Activated CD8-positive, alpha-beta memory T cell treated with anti-CD3 and anti-CD28 coated beads for 1 hour (primary cell): ENCODE data around the gene ZNF492.
"Not testable (repeated sequence)": the region's sequence is repeated elsewhere in the genome, so short reads cannot be mapped to it uniquely, and the experiment has no call there.

ENCODE experiments used
- DNase-seq, 2 donors: peaks; one replicate each; pipeline ENCODE4 v3.0.0-alpha.2; 2020; ENCODE audit warnings: low read depth in 1 of 2; ENCODE audit errors: extremely low read depth in 1 of 2

Gene ZNF492

GRCh38 chr19:22617181-22617580 is 16.9 kb upstream of the ZNF492 start:
- not testable (repeated sequence) for DNase-seq

- DNase-seq, result no peak
These were observed 16.4 kb upstream of the ZNF492 start for GRCh38 chr19:22617614-22618320.

- no peak for DNase-seq
These were observed 14.8 kb upstream of the ZNF492 start for GRCh38 chr19:22619371-22619770.

DNA sequence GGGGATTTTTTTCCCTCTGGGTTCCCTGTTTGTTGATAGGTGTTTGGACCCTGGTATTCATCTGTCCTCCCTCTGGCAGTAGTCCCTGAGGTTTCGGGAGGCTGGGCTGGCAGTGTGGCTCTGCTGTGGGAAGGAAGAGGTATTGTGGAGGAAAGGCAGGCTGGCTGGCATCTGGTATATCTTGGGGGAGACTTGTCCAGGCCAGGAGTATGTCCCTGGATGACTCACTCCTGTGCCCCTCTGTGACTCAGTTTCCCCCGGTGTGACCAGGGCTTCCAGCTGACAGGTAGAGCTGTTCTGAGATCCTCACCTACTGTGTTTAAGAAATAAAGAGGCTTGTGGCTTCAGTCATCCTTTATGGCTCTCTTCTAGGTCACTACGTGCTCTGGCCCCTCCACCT is 14.2 kb upstream of the ZNF492 start:
- no peak for DNase-seq

DNA sequence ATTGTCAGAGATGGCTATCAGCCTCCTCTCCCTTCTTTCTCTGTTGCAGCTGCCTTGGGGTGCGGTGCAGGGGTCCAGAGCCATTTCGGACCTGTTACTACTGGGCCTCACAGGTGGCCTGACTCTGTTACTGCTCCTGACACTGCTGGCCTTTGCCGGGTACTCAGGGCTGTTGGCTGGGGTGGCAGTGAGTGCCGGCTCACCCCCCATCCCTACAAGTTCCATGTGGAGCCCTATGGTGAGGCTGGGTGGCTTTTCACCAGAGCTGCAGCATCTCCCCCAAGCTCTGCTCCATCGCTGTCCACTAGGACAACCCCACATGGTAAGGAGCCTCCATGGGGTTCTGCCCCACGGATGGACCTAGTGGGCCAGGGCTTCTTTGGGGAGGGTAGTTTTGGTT is 13.7 kb upstream of the ZNF492 start:
- DNase-seq, result no peak

DNA sequence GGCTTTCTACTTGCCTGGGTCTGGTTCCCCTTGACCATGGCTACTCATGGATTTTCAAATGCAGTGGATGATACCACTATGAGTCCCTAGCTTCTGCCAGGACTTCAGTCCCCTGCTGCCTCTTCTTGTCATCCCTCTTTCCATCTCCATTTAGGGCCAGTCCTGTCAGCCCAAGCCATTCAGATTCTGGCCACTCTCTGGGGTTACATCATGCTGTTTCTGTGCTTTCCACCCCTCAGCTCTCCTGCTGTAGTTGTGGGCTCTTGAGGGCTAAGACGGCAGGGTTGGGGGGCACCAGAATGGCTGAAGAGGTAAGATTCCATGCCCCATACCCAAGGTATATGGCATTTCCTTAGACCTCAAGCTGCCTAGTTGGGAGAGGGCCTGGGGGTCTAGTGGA is 13.2 kb upstream of the ZNF492 start:
- no peak for DNase-seq

GRCh38 chr19:22622020-22622419 is 12.1 kb upstream of the ZNF492 start:
- DNase-seq, result no peak

- DNase-seq, result no peak
These were observed 11.0 kb upstream of the ZNF492 start for GRCh38 chr19:22622901-22623840.

DNA sequence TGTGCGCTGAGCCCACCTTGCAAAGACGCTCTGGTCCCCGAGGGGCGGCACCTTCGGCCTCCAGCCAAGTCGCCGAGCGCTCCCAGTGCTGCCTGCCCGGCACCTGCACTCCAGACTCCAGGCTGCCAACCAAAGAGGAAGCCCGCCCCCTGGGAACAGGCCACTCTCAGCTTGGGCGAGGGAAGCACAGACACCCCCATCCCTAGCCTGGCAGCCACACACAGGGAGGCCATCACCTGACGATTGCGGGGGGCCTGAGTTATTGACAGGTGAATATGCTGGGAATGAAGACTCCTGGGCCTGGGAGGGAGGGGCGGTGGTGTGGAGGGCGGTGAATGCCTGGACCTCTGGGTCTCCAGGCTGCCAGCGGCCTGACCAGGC is 10.3 kb upstream of the ZNF492 start:
- no peak for DNase-seq

DNA sequence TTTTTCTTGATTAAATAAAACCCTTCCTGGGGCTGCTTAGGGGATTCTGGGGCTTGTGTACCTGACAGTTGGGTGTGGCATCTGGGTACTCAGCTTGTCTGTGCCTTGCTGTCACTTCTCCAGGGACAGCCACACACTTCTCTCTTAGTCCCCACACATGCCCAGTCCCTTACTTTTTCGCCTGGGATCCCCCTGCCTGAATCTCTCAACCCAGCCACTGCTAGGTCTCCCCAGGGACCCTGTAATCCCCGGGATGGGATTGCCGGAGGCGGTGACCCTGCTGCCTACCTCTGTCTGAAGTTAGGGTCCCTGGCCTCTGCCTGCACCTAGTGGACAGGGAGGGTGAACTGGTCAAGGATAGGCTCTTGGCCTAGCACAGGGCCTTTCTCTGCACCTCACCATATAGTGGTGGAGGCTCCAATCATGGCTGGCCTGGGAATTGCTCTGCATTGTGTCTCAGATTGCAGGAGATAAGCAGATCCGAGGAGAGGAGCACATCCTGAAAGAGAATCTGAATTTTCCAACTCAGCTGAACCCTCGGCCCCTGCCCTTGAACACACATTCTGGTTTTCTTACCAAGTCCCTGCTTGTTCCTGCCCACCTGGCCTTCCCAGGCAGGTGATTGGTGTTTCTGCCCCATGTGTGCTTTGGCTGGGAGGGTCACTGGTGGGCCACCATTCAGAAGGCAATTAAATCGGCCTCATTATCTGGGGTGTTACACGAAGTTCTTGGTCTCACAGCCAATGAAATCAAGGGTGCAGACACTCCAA is 8.7 kb upstream of the ZNF492 start:
- no peak for DNase-seq

GRCh38 chr19:22627526-22627925 is 6.6 kb upstream of the ZNF492 start:
- DNase-seq, result no peak

GRCh38 chr19:22628401-22628800 is 5.7 kb upstream of the ZNF492 start:
- no peak for DNase-seq

- DNase-seq, result no peak
These were observed 315 bp downstream of the ZNF492 start for GRCh38 chr19:22634450-22634827.

- DNase-seq, result not testable (repeated sequence)
These were observed 51.4 kb downstream of the ZNF492 start for GRCh38 chr19:22685493-22685892.

DNA sequence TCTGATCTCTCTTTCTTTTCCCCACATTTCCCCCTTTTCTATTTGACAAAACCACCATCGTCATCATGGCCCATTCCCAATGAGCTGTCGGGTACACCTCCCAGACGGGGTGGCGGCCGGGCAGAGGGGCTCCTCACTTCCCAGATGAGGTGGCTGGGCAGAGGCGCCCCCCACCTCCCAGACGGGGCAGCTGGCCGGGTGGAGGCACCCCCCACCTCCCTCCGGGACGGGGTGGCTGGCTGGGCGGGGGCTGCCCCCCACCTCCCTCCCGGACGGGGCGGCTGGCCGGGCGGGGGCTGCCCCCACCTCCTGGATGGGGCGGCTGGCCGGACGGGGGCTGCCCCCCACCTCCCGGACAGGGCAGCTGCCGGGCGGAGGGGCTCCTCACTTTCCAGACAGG is 68.5 kb downstream of the ZNF492 start:
- DNase-seq, result not testable (repeated sequence)

DNA sequence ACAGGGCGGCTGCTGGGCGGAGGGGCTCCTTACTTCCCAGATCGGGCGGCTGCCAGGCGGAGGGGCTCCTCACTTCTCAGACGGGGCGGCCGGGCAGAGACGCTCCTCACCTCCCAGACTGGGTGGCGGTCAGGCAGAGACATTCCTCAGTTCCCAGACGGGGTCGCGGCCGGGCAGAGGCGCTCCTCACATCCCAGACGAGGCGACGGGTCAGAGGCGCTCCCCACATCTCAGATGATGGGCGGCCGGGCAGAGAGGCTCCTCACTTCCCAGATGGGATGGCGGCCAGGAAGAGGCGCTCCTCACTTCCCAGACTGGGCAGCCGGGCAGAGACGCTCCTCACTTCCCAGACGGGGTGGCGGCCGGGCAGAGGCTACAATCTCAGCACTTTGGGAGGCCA is 69.0 kb downstream of the ZNF492 start:
- DNase-seq, result not testable (repeated sequence)

DNA sequence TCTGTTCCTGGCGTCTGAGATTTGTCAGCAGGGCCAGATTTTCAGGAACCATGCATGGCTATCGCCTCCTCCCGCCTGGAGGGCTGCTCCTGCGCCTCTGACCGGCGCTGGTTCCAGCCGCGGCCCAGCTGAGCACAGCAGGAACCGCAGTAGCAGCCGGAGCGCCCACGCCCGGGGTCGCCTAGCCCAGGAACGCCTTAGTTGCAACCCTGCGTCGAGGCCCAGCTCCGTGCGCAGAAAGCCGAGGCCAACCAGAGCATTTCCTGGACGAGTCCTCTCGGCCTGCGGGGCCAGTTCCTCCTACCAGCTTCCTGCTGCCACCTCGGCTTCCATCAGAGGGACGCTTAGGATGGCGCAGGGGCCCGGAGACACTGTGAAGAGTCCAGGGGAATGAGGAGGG is 74.9 kb downstream of the ZNF492 start:
- no peak for DNase-seq
